Umbilical cord (tissue), 2 donors: ENCODE data around the gene RASSF10. TPM values are rescaled to one million over a fixed set of nuclear protein-coding genes. Genes with fewer than 3 reads are reported as not detected.

Experiments used
- DNase-seq: peaks from one replicate; pipeline ENCODE4 v3.0.0-alpha.2; 2015; ENCODE audit warnings: low spot score
- total RNA-seq: library from RNA; depleted of rRNA; stranded (reverse); fragments of >200 nt; gene quantifications from one replicate; pipeline ENCODE4 v1.2.3, GENCODE V29; 2014; ENCODE audit warnings: low replicate concordance; ENCODE audit not compliant: insufficient read depth

Gene RASSF10
- total RNA-seq, 1 donor from 2014 or later: 2.6 TPM

GRCh38 chr11:13054278-13054677 lies 45.2 kb downstream of the RASSF10 start:
- no peak for DNase-seq

- no peak for DNase-seq
These were observed 46.1 kb downstream of the RASSF10 start for GRCh38 chr11:13055200-13055599.

GRCh38 chr11:13061294-13061990 lies 52.3 kb downstream of the RASSF10 start:
- DNase-seq: no peak
